B cell (primary cell): ENCODE measurements around the gene ACACB.

Experiments used
- EZH2 ChIP-seq: IDR thresholded peaks from 2 replicates; pipeline ENCODE4 v1.6.1; 2012; ENCODE audit warnings: borderline replicate concordance, low read depth, mild to moderate bottlenecking, moderate library complexity, low read length; ENCODE audit not compliant: insufficient read depth, poor library complexity, severe bottlenecking
- TF ChIP-seq, protein P1 (sequence below): fragments of 200-600 bp; IDR thresholded peaks from one replicate; pipeline ENCODE4 v1.8.0; 2022; ENCODE audit warnings: antibody characterized with exemption, mild to moderate bottlenecking

GRCh38 chr12:109162551-109162950, 46.2 kb downstream of the ACACB start:
- TF ChIP-seq, protein P1, sequence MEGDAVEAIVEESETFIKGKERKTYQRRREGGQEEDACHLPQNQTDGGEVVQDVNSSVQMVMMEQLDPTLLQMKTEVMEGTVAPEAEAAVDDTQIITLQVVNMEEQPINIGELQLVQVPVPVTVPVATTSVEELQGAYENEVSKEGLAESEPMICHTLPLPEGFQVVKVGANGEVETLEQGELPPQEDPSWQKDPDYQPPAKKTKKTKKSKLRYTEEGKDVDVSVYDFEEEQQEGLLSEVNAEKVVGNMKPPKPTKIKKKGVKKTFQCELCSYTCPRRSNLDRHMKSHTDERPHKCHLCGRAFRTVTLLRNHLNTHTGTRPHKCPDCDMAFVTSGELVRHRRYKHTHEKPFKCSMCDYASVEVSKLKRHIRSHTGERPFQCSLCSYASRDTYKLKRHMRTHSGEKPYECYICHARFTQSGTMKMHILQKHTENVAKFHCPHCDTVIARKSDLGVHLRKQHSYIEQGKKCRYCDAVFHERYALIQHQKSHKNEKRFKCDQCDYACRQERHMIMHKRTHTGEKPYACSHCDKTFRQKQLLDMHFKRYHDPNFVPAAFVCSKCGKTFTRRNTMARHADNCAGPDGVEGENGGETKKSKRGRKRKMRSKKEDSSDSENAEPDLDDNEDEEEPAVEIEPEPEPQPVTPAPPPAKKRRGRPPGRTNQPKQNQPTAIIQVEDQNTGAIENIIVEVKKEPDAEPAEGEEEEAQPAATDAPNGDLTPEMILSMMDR: no peak
- TF ChIP-seq EZH2: no peak
